Measurements from ENCODE around the gene DLGAP4.
A peak's percentile ranks its signal among the peaks of the same experiment; 100 is the strongest.

The DLGAP4 gene

GRCh38 chr20:36331209-36331608, 25.1 kb downstream of the DLGAP4 start:
- DNase-seq (ENCODE audit: low read depth in 2 of 3, low spot score in 2 of 3), result no peak

DNA sequence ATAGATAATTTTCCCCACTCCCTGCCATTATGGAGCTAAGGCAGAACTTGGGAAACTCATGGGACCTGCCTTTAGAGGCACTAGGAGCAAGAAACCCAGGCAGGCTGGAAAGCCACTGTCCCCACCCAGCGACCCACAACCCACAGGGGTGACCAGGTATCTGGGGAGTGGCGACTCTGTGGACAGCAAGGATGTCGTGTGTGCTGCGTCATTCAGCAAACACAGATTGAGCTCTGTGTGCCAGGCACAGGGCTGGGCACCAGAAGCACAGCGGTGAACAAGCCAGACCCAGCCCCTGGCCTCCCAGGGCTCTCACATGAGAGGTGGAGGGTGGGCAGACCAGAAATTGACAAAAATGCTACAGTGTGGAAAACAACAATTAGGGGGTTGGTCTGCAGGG, 27.7 kb downstream of the DLGAP4 start:
- no peak for DNase-seq (ENCODE audit: low read depth in 2 of 3, low spot score in 2 of 3)

- DNase-seq (ENCODE audit: low read depth in 2 of 3, low spot score in 2 of 3), result no peak
Observed at GRCh38 chr20:36334281-36335205, 28.4 kb downstream of the DLGAP4 start.

DNA sequence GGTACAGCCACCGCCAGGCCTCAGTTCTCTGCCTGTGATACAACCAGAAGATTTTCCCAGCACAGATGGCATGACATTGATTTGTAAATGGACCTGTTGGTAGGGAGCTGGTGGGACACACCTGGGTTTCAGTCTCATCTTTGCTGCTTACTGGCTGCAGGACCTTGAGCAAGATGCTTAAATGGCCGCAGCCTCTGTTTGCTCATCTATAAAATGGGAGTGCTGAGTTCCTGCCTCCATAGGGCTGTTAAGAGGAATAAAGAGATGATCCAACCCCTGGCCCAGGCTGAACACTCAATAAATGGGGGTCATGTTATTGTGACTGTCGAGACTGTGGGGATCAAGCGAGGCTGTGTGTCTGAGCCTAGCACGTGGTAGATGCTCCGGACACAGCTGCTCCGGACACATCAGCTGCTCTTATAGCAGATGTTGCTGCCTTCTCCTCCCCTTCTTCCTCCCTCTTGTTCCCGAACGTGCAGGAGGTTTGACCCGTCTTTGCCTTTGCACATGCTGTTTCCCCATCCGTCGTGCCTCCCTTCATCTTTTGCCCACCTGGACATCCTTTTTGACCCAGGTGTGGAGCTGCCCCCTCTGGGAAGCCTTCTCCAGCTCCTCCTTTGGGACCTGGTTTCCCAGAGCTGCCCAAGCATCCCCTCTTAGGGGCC, 29.2 kb downstream of the DLGAP4 start:
- DNase-seq (ENCODE audit: low read depth in 2 of 3, low spot score in 2 of 3), result no peak

GRCh38 chr20:36336204-36336603, 30.1 kb downstream of the DLGAP4 start:
- DNase-seq (ENCODE audit: low read depth in 2 of 3, low spot score in 2 of 3), result no peak

DNA sequence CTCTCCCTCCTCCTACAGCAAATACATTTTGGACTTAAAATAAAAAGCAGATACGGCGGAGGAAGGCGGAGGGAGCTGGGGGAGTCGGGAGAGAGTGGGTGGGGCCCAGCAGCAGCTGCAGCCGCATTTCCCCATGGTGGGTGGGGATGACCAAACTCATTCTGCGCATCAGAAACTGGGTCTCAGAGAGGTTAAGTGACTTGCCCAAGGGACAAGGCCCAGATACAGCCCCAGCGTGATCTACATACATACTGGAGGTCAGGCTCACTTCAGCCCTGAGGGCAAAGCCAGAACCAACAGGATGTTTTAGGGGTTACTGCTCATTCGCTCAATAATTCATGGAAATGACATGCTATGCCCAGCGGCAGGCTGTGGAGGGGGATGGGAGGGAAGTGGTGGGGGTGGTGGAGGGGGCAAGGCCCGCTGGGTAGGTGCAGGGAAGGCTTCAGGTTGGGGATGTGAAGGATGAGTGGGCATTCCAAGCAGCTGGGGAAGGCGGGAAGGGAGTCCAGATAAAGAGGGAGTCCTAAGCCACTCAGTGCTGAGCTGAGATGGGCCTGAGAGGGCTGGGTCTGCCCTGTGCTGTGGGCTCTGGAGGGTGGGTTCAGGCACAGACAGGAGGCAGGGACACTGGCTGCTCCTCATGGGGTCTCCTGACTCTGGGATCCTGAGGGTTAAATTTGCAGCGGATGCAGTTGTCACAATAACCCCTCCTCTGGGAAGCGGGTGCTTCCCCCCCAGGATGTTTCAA, 31.0 kb downstream of the DLGAP4 start:
- DNase-seq (ENCODE audit: low read depth in 2 of 3, low spot score in 2 of 3), result no peak

GRCh38 chr20:36337886-36338285, 31.7 kb downstream of the DLGAP4 start:
- no peak for DNase-seq (ENCODE audit: low read depth in 2 of 3, low spot score in 2 of 3)

DNA sequence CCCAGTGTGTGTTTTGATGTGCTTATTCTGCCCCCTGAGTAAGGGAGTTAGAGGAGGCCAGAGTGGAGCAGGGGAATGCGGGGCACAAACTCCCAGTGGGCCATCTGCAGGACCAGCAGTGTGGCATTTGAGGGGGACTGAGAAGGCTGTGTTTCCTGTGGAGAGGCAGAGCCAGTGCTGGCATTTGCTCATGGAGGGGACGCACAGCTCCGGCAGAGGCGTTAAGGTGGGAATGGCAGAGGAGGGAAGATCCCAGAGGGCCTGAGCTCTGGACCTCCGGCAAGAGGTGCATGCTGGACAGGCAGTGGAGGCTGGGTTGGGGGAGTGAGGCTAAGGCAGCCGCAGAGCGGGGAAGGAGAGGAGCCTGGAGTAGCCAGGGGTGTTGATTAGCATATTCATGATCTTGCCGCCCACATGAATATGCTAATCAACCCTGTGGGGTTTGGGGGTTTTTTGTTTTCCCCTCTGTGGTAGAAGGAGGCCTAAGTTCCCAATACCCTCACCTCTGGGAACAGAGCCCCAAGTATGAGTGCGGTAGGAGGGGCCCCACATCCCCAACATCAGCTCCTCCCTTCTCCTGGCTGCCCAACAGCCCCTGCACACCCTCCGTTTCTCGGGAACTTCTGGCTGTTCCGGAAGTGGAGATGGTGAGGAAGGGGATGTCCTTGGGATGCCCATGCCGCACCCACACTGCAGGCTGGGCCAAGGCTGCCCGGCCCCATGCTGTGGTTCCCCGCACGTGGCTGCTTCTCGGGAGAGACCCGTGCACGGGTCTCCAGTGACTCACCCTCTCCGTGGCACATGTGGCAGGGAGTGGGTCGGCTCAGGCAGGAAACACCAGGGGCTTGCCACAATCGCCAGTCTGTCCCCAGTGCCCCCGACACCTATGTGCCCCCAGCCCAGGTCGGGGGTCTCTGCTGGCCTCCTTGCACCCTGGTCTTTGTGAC, 33.8 kb downstream of the DLGAP4 start:
- DNase-seq (ENCODE audit: low read depth in 2 of 3, low spot score in 2 of 3), result peak in 1 of 3 experiments; percentile 6

- no peak for DNase-seq (ENCODE audit: low read depth in 2 of 3, low spot score in 2 of 3)
Observed at GRCh38 chr20:36340593-36340990, 34.5 kb downstream of the DLGAP4 start.

DNA sequence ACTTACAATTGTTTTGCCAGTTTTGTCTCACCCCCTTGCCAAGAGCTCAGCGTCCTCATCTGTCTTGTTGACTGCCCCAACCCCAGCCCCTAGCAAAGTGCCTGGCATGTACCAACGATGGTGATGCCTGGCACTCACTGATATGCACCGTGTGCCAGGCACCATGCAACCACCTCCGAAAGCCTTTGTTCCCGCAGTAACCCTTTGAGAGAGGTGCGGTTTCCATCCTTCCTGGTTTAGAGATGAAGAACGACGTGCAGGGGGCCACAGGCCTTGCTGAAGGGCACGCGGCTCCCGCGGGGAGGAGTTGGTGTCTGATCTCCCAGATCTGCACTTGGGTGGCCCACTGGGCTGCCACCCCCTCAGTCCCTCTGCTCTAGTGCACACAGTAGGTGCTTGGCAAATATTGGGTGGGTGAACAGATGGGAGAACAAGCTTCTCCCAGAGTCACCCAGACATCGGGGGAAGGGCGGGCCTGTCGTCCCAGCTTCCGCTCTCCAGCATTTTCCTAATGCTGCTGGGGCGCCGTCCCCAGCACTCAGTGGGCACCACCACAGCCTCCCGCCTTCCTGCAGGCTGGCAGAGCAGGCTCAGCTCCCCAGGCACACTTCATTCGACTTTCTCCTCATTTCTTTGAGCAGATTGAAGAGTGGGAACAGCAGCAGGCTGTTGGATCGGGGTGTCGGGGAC, 35.3 kb downstream of the DLGAP4 start:
- DNase-seq (ENCODE audit: low read depth in 2 of 3, low spot score in 2 of 3), result no peak

DNA sequence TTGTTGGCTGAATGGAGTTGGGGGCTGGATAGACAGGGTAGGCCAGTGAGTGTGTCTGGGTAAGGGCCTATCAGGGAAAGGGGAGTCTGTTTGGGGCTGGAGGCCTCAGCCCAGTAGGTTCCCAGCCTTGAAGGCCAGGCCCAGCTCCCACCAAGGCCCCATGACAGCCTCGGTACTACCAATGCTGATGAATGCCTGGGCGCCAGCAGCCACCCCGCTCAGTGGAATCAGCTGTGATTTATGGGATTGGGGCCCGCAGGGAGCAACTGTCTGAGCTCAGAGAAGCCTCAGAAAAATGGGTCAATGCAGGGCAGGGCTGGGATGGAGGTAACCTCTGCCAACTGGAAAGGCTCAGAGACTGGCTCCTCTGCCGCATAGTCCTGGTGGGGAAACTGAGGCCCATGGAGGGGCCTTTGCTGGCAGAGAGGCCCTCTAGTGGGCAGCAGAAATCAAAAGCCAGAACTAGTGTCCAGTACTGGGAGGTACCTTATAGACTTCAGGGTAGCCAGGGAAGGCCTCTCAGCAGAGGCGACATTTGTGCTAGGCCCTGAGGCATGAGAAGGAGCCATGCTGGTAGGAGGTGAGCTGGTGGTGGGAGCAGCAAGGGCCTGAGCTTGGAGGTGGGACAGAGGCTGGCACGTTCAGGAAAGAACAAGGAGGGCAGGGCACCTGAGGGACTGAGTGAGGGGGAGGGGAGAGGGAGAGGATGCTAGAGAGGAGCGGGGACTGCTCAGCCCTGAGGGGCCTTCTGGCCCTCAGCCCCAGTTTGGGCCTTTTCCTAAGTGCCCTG, 36.4 kb downstream of the DLGAP4 start:
- no peak for DNase-seq (ENCODE audit: low read depth in 2 of 3, low spot score in 2 of 3)

DNA sequence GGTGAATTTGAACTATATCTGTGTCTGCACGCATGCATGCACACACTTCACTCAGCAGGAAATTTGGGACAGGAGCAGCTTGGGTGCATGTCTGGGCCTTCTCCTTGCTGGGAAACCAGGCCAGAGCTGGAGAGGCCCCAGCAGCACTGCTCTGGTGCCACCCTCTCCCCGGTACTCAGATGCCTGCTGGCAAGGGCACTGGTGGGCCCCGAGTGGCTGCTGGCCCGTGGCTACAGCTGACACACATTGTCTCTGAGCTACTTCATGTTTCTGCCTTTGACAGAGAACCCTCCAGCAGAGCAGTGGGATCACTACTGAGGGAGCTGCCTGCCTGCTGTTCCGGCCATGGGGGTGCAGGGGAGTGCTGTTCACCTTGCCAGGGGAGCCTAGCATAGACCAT, 37.5 kb downstream of the DLGAP4 start:
- no peak for DNase-seq (ENCODE audit: low read depth in 2 of 3, low spot score in 2 of 3)

- DNase-seq (ENCODE audit: low read depth in 2 of 3, low spot score in 2 of 3), result no peak
Observed at GRCh38 chr20:36344517-36345132, 38.5 kb downstream of the DLGAP4 start.

- DNase-seq (ENCODE audit: low read depth in 2 of 3, low spot score in 2 of 3), result no peak
Observed at GRCh38 chr20:36346256-36346655, 40.1 kb downstream of the DLGAP4 start.

- DNase-seq (ENCODE audit: low read depth in 2 of 3, low spot score in 2 of 3), result no peak
Observed at GRCh38 chr20:36349384-36350170, 43.4 kb downstream of the DLGAP4 start.

- DNase-seq (ENCODE audit: low read depth in 2 of 3, low spot score in 2 of 3), result no peak
Observed at GRCh38 chr20:36350439-36350838, 44.3 kb downstream of the DLGAP4 start.

DNA sequence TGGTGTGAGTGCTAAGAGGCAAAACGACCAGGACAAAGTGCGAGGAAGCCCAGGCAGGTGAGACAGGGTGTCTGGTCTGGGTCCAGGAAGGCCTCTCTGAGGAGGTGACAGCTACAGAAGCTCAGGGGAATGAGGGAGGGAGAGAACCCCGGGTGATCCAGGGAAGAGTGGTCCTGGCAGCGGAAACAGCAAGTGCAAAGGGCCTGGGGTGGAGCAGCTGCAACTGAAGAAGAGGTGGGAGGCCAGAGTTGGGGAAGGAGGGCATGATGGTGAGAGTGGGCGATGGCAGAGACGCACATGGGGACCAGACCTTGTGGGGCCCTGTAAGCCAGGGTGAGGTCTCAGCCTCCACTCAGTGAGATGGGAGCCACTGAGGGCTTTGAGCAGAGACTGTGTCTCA, 45.8 kb downstream of the DLGAP4 start:
- no peak for DNase-seq (ENCODE audit: low read depth in 2 of 3, low spot score in 2 of 3)

Data from activated CD8-positive, alpha-beta memory T cell treated with anti-CD3 and anti-CD28 coated beads for 48 hours (primary cell).